ENCODE results near the gene PTPRK.

The PTPRK gene

GRCh38 chr6:128149796-128150195 lies 370.6 kb downstream of the PTPRK start:
- no peak overlapping the region for H3K27ac ChIP-seq
- TF ChIP-seq, protein P1, sequence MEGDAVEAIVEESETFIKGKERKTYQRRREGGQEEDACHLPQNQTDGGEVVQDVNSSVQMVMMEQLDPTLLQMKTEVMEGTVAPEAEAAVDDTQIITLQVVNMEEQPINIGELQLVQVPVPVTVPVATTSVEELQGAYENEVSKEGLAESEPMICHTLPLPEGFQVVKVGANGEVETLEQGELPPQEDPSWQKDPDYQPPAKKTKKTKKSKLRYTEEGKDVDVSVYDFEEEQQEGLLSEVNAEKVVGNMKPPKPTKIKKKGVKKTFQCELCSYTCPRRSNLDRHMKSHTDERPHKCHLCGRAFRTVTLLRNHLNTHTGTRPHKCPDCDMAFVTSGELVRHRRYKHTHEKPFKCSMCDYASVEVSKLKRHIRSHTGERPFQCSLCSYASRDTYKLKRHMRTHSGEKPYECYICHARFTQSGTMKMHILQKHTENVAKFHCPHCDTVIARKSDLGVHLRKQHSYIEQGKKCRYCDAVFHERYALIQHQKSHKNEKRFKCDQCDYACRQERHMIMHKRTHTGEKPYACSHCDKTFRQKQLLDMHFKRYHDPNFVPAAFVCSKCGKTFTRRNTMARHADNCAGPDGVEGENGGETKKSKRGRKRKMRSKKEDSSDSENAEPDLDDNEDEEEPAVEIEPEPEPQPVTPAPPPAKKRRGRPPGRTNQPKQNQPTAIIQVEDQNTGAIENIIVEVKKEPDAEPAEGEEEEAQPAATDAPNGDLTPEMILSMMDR (IDR thresholded peaks at IDR 0.05): no peak
- TF ChIP-seq ZFX (IDR thresholded peaks at IDR 0.05; ENCODE audit: borderline replicate concordance): no peak

- no peak for TF ChIP-seq ZFX (IDR thresholded peaks at IDR 0.05; ENCODE audit: borderline replicate concordance)
- TF ChIP-seq, protein P1 (IDR thresholded peaks at IDR 0.05): no peak
- peak overlapping the region; percentile 22; the same call in 1 of the 2 replicates for H3K27ac ChIP-seq
These were observed 376.1 kb downstream of the PTPRK start for GRCh38 chr6:128144320-128144719.

DNA sequence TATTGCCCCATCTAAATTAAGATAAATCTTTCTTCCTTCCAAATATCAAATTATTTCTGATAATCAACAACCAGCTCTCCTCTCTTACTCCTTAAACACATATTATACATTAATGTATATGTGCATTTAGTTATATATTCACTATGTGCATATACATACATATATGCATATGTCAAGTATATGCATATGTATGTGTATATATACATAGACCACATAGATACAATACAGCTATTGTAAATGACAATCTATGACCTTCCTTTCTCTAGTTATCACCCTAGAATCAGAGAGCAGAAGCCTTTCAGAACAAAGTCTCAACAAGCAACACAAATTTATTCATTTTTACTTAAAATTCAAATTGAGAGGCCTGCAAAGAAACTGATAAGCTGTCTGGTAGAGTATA lies 378.5 kb downstream of the PTPRK start:
- no peak overlapping the region for H3K27ac ChIP-seq
- TF ChIP-seq, protein P1 (IDR thresholded peaks at IDR 0.05): no peak
- TF ChIP-seq ZFX (IDR thresholded peaks at IDR 0.05; ENCODE audit: borderline replicate concordance): no peak

DNA sequence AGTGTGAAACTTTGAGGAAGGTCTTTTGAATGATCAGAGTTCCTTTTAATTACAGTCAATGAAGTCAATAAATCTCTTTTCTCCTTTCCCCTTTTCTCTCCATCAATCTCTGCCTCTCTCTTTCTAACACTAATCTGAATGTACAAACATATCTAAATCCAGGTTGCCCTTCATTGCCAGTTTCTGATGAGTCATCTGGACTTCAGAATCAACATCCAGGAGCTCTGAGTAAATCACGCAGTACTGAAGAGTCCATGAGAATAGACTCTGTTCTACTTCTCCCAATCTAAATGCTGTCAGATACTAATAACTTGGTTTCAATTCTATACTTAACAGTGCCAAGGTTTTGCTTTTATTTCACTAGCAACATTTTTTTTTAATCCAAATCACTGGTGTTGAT lies 380.9 kb downstream of the PTPRK start:
- H3K27ac ChIP-seq: no peak overlapping the region
- TF ChIP-seq ZFX (IDR thresholded peaks at IDR 0.05; ENCODE audit: borderline replicate concordance): no peak
- TF ChIP-seq, protein P1 (IDR thresholded peaks at IDR 0.05): no peak

GRCh38 chr6:128138694-128139093 lies 381.7 kb downstream of the PTPRK start:
- H3K27ac ChIP-seq: no peak overlapping the region
- TF ChIP-seq ZFX (IDR thresholded peaks at IDR 0.05; ENCODE audit: borderline replicate concordance): no peak
- TF ChIP-seq, protein P1 (IDR thresholded peaks at IDR 0.05): no peak

DNA sequence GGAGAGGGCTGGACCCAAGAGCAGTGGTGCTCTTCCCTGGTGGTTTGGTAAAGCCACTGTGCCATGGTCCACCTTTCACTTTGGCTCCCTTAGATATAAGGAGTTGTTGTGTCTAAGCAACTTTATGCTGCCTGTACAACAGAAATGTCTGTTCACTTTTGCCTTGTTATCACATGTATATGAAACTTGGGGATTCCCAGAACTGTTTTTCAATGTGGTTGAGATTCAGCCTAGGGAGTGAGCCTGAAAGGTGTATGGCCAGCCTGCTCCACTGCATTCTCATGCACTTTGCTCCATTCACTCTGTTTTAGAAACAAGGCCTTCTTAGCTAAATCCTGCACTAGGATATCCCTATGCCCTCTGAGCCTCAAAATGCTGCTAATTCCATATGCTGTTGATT lies 385.1 kb downstream of the PTPRK start:
- H3K27ac ChIP-seq: no peak overlapping the region
- TF ChIP-seq ZFX (IDR thresholded peaks at IDR 0.05; ENCODE audit: borderline replicate concordance): no peak
- TF ChIP-seq, protein P1 (IDR thresholded peaks at IDR 0.05): no peak

DNA sequence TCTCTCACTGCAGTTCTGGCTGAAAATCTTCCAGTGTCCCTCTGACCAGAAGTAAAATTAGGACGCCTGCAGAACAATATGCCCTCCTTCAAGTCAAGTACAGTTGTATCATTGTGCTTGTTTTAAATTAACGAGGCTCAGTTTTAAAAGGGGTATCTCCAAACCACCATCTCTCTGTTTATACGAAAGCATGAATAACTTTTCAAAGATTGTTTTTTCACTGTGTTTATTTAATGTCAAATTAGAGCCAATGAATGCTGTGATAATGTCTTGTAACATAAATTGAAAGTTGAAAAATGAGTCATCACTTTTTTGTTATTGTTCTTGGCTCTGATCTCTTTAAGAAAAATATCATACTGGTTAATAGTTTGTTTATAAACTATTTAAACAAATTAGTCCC lies 388.8 kb downstream of the PTPRK start:
- TF ChIP-seq, protein P1 (IDR thresholded peaks at IDR 0.05): no peak
- TF ChIP-seq ZFX (IDR thresholded peaks at IDR 0.05; ENCODE audit: borderline replicate concordance): no peak
- H3K27ac ChIP-seq: no peak overlapping the region

All from 22Rv1 (cell line).